CD4-positive, alpha-beta T cell (primary cell): ENCODE measurements around the gene TLR9. TPM values are rescaled to one million over a fixed set of nuclear protein-coding genes. Genes with fewer than 3 reads are reported as not detected.

Experiments used
- ATAC-seq: fragments of 200-7000 bp; cut with Tn5 transposase; one replicate; pipeline ENCODE4 v1.10.0; 2022; ENCODE audit warnings: mild to moderate bottlenecking; ENCODE audit not compliant: poor library complexity
- CTCF ChIA-PET: fragments of 350-600 bp; sonication (Branson Sonifier 250); formaldehyde crosslinking; loops from one replicate; lab custom pipeline; 2021; ENCODE audit warnings: antibody characterized with exemption, inconsistent platforms; lab: Charles Lee
- POLR2A ChIA-PET: fragments of 350-600 bp; sonication (Branson Sonifier 250); formaldehyde crosslinking; loops from one replicate; lab custom pipeline; 2021; ENCODE audit warnings: antibody characterized with exemption, inconsistent platforms; lab: Charles Lee
- DNase-seq, 14 experiments: peaks; one replicate each; pipeline ENCODE4 v3.0.0-alpha.2; 2013 to 2020; ENCODE audit warnings: mixed read lengths in 2 of 14
- H3K27ac ChIP-seq, 2 donors: one replicate each; pipeline versions ENCODE4 v1.5.1 to v1.7.0; 2013; ENCODE audit warnings: low read length in 2 of 2, low read depth in 1 of 2, mild to moderate bottlenecking in 1 of 2
- H3K27me3 ChIP-seq, 2 experiments: 1 replicate in 1 of 2; 2 replicates in 1 of 2; pipeline versions ENCODE4 v1.6.1 to v1.7.0; 2013; ENCODE audit warnings: low read length in 2 of 2, control low read depth in 1 of 2, mild to moderate bottlenecking in 1 of 2, moderate library complexity in 1 of 2; ENCODE audit not compliant: insufficient read depth in 2 of 2, control insufficient read depth in 1 of 2
- H3K36me3 ChIP-seq: one replicate; pipeline ENCODE4 v1.6.1; 2013; ENCODE audit warnings: low read length, control low read depth; ENCODE audit not compliant: insufficient read depth
- H3K4me1 ChIP-seq: one replicate; pipeline ENCODE4 v1.6.1; 2013; ENCODE audit warnings: low read length, control low read depth; ENCODE audit not compliant: insufficient read depth
- H3K4me3 ChIP-seq: one replicate; pipeline ENCODE4 v1.5.1; 2013; ENCODE audit warnings: mild to moderate bottlenecking, low read length, moderate library complexity
- H3K9me3 ChIP-seq, 2 experiments: 1 replicate in 1 of 2; 2 replicates in 1 of 2; pipeline versions ENCODE4 v1.6.1 to v1.7.0; 2013; ENCODE audit warnings: low read length in 2 of 2, mild to moderate bottlenecking in 2 of 2, control low read depth in 1 of 2, moderate library complexity in 1 of 2; ENCODE audit not compliant: control insufficient read depth in 1 of 2, insufficient read depth in 1 of 2
- H3K27ac Mint-ChIP-seq: one replicate; pipeline ENCODE4 v1.8.0; 2020; ENCODE audit warnings: mixed read lengths
- H3K27me3 Mint-ChIP-seq: one replicate; pipeline ENCODE4 v1.8.0; 2021; ENCODE audit warnings: mixed read lengths
- H3K36me3 Mint-ChIP-seq: one replicate; pipeline ENCODE4 v1.8.0; 2021; ENCODE audit warnings: low read depth, mixed read lengths
- H3K4me1 Mint-ChIP-seq: one replicate; pipeline ENCODE4 v1.8.0; 2021; ENCODE audit warnings: low read depth, mixed read lengths
- H3K4me3 Mint-ChIP-seq: one replicate; pipeline ENCODE4 v1.8.0; 2020; ENCODE audit warnings: mild to moderate bottlenecking, mixed read lengths
- H3K9me3 Mint-ChIP-seq: one replicate; pipeline ENCODE4 v1.8.0; 2020; ENCODE audit warnings: mixed read lengths
- intact Hi-C, 2 experiments: fragments of 100-400 bp; cut with DNase I in 1 of 2; cut with micrococcal nuclease in 1 of 2; formaldehyde crosslinking; loops; one replicate each; pipeline versions ENCODE4 v1.15.1 to v1.9.0; 2023 to 2025; cut with DNase I, micrococcal nuclease
- total RNA-seq, 174 experiments: library from RNA in 2 of 174; stranded (reverse) in 2 of 174; gene quantifications; one replicate each; pipeline ENCODE4 v1.2.3 and lab custom pipeline; 2021 to 2026
- TF ChIP-seq, protein P1 (sequence below): fragments of 200-600 bp; IDR thresholded peaks from one replicate; pipeline ENCODE4 v1.8.0; 2022; ENCODE audit warnings: antibody characterized with exemption, mild to moderate bottlenecking

TLR9 gene
- total RNA-seq, 2 experiments from 2014 or later: 0.08 to 0.17 TPM

- TF ChIP-seq, protein P1, sequence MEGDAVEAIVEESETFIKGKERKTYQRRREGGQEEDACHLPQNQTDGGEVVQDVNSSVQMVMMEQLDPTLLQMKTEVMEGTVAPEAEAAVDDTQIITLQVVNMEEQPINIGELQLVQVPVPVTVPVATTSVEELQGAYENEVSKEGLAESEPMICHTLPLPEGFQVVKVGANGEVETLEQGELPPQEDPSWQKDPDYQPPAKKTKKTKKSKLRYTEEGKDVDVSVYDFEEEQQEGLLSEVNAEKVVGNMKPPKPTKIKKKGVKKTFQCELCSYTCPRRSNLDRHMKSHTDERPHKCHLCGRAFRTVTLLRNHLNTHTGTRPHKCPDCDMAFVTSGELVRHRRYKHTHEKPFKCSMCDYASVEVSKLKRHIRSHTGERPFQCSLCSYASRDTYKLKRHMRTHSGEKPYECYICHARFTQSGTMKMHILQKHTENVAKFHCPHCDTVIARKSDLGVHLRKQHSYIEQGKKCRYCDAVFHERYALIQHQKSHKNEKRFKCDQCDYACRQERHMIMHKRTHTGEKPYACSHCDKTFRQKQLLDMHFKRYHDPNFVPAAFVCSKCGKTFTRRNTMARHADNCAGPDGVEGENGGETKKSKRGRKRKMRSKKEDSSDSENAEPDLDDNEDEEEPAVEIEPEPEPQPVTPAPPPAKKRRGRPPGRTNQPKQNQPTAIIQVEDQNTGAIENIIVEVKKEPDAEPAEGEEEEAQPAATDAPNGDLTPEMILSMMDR: no peak
- Mint-ChIP-seq H3K36me3 (peaks cover 100% of the 10 kb centered on the region), H3K4me1 (peaks cover 3% of the 10 kb centered on the region), H3K4me3 (no peak overlapping the region), H3K9me3 (no peaks in the 10 kb centered on the region), H3K27ac (no peak overlapping the region), H3K27me3 (no peaks in the 10 kb centered on the region)
- POLR2A ChIA-PET: no interaction called here
- no peak for ATAC-seq
- H3K4me1 ChIP-seq: peaks cover 12% of the 10 kb centered on the region
- peaks cover 95% of the 10 kb centered on the region for H3K36me3 ChIP-seq
- no peaks in the 10 kb centered on the region for H3K27me3 ChIP-seq
- no peak overlapping the region for H3K4me3 ChIP-seq
- intact Hi-C loops: no loop called here
- CTCF ChIA-PET: no interaction called here
- peak in 2 of 14 experiments; percentile 45 to 53 for DNase-seq
- no peaks in the 10 kb centered on the region for H3K9me3 ChIP-seq
- H3K27ac ChIP-seq: no peak overlapping the region
Observed at GRCh38 chr3:52210550-52211046, 14.8 kb downstream of the TLR9 start.

DNA sequence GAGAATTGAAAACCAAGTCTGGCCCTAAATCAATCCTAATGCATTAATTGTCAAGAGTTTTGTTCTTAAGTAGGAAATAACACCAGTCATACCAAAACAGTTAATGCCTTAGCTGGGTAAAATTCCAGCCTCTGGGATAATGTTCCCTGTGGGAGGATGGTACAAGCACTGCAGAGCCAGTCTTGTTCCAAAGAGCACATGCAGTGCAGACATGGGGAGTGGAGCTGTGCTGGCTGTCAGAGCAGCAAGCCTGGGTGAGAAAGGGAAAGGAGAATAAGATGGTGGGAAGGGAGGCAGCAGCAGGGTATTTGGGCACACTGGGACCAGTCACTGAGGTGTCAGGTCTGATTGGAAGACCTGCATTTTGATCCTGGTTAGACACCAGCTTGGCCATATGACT lies 15.4 kb downstream of the TLR9 start:
- H3K27me3 ChIP-seq: no peaks in the 10 kb centered on the region
- no peak overlapping the region for H3K4me3 ChIP-seq
- H3K9me3 ChIP-seq: no peaks in the 10 kb centered on the region
- H3K4me1 Mint-ChIP-seq: no peaks in the 10 kb centered on the region
- peaks cover 100% of the 10 kb centered on the region for H3K36me3 Mint-ChIP-seq
- CTCF ChIA-PET: interaction anchor here (3.0 kb wide), 1 partner anchor 10 kb away, joined by 10 read pairs; no protein-coding TSS in a partner anchor
- peaks cover 95% of the 10 kb centered on the region for H3K36me3 ChIP-seq
- no peak overlapping the region for H3K4me3 Mint-ChIP-seq
- ATAC-seq (no peak), DNase-seq (no peak)
- H3K27me3 Mint-ChIP-seq: no peaks in the 10 kb centered on the region
- H3K9me3 Mint-ChIP-seq: no peaks in the 10 kb centered on the region
- H3K27ac Mint-ChIP-seq: no peak overlapping the region
- H3K4me1 ChIP-seq: peaks cover 7% of the 10 kb centered on the region
- intact Hi-C loops: no loop called here
- H3K27ac ChIP-seq: no peak overlapping the region
- POLR2A ChIA-PET: interaction anchor here (0.5 kb wide), 1 partner anchor 47 kb away, joined by 4 read pairs; no protein-coding TSS in a partner anchor
- TF ChIP-seq, protein P1: no peak

GRCh38 chr3:52208556-52208955 lies 16.9 kb downstream of the TLR9 start:
- Mint-ChIP-seq H3K36me3 (peaks cover 100% of the 10 kb centered on the region), H3K9me3 (no peaks in the 10 kb centered on the region), H3K27ac (no peak overlapping the region), H3K4me3 (no peak overlapping the region), H3K4me1 (no peaks in the 10 kb centered on the region), H3K27me3 (no peaks in the 10 kb centered on the region)
- CTCF ChIA-PET: interaction anchor here (3.0 kb wide), 1 partner anchor 11 kb away, joined by 10 read pairs; no protein-coding TSS in a partner anchor
- H3K27ac ChIP-seq: no peak overlapping the region
- ATAC-seq: no peak
- H3K4me1 ChIP-seq: no peaks in the 10 kb centered on the region
- POLR2A ChIA-PET: interaction anchor here (0.6 kb wide), 1 partner anchor 9 kb away, joined by 3 read pairs; no protein-coding TSS in a partner anchor
- no peaks in the 10 kb centered on the region for H3K9me3 ChIP-seq
- DNase-seq: no peak
- H3K4me3 ChIP-seq: no peak overlapping the region
- intact Hi-C loops: no loop called here
- peaks cover 95% of the 10 kb centered on the region for H3K36me3 ChIP-seq
- TF ChIP-seq, protein P1: no peak
- no peaks in the 10 kb centered on the region for H3K27me3 ChIP-seq
